ENCODE measurements around the gene RXFP3.
"Not testable (repeated sequence)": the region's sequence is repeated elsewhere in the genome, so short reads cannot be mapped to it uniquely, and the experiment has no call there.

RXFP3 gene

GRCh38 chr5:33944543-33945132 is 8.5 kb downstream of the RXFP3 start:
- TF ChIP-seq ZFX (IDR thresholded peaks at IDR 0.05; ENCODE audit: borderline replicate concordance) = no peak
- no peak for TF ChIP-seq CTCF (IDR thresholded peaks at IDR 0.05)
- no peak overlapping the region for H3K27ac ChIP-seq

- H3K27ac ChIP-seq = not testable (repeated sequence)
Observed at GRCh38 chr5:33952175-33952574, 16.0 kb downstream of the RXFP3 start.

- no peak overlapping the region for H3K27ac ChIP-seq
- TF ChIP-seq ZFX (IDR thresholded peaks at IDR 0.05; ENCODE audit: borderline replicate concordance) = no peak
- no peak for TF ChIP-seq CTCF (IDR thresholded peaks at IDR 0.05)
Observed at GRCh38 chr5:33957577-33958150, 21.5 kb downstream of the RXFP3 start.

GRCh38 chr5:33958176-33958575 is 22.0 kb downstream of the RXFP3 start:
- no peak overlapping the region for H3K27ac ChIP-seq
- TF ChIP-seq CTCF (IDR thresholded peaks at IDR 0.05) (no peak), ZFX (IDR thresholded peaks at IDR 0.05; ENCODE audit: borderline replicate concordance) (no peak)

GRCh38 chr5:33964132-33964700 is 28.0 kb downstream of the RXFP3 start:
- H3K27ac ChIP-seq = no peak overlapping the region
- TF ChIP-seq CTCF (IDR thresholded peaks at IDR 0.05) (no peak), ZFX (IDR thresholded peaks at IDR 0.05; ENCODE audit: borderline replicate concordance) (no peak)

- no peak overlapping the region for H3K27ac ChIP-seq
- TF ChIP-seq ZFX (IDR thresholded peaks at IDR 0.05; ENCODE audit: borderline replicate concordance) (no peak), CTCF (IDR thresholded peaks at IDR 0.05) (no peak)
Observed at GRCh38 chr5:33966805-33967204, 30.6 kb downstream of the RXFP3 start.

GRCh38 chr5:33968211-33969005 is 32.2 kb downstream of the RXFP3 start:
- TF ChIP-seq CTCF (IDR thresholded peaks at IDR 0.05) = no peak
- no peak overlapping the region for H3K27ac ChIP-seq

All from 22Rv1 (cell line).